ENCODE measurements around the gene AKR7A2.

GRCh38 chr1:19307794-19308508 is 4.0 kb downstream of the AKR7A2 start:
- TF ChIP-seq, protein P1, sequence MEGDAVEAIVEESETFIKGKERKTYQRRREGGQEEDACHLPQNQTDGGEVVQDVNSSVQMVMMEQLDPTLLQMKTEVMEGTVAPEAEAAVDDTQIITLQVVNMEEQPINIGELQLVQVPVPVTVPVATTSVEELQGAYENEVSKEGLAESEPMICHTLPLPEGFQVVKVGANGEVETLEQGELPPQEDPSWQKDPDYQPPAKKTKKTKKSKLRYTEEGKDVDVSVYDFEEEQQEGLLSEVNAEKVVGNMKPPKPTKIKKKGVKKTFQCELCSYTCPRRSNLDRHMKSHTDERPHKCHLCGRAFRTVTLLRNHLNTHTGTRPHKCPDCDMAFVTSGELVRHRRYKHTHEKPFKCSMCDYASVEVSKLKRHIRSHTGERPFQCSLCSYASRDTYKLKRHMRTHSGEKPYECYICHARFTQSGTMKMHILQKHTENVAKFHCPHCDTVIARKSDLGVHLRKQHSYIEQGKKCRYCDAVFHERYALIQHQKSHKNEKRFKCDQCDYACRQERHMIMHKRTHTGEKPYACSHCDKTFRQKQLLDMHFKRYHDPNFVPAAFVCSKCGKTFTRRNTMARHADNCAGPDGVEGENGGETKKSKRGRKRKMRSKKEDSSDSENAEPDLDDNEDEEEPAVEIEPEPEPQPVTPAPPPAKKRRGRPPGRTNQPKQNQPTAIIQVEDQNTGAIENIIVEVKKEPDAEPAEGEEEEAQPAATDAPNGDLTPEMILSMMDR (IDR thresholded peaks at IDR 0.05) = no peak
- no peak for TF ChIP-seq POLR2A (IDR thresholded peaks at IDR 0.05)

All from testis (tissue), 2 donors.